Measurements from ENCODE around the gene ZDHHC4.
"Not testable (repeated sequence)": the region's sequence is repeated elsewhere in the genome, so short reads cannot be mapped to it uniquely, and the experiment has no call there.

ZDHHC4 gene

DNA sequence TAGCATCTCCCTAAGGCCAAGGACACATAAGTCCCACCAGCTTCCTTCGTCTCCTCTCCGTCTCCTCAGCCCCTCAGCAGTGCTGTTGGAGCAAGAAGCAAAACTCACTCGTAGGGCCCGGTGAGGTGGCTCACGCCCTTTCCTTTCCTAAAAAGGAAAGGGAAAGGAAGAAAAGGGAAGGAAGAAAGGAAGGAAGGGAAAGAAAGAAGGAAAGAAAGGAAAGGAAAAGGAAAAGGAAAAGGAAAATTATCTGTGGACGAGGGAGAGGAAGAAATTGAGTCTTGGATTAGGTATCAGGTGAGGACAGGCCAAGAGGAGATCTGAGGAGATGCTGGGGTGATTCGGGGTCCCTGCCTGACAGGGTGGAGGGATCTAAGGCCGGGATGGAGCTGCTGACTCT lies 56.8 kb downstream of the ZDHHC4 start:
- no peak for DNase-seq (ENCODE audit: low read depth in 2 of 2, low spot score in 1 of 2)

DNA sequence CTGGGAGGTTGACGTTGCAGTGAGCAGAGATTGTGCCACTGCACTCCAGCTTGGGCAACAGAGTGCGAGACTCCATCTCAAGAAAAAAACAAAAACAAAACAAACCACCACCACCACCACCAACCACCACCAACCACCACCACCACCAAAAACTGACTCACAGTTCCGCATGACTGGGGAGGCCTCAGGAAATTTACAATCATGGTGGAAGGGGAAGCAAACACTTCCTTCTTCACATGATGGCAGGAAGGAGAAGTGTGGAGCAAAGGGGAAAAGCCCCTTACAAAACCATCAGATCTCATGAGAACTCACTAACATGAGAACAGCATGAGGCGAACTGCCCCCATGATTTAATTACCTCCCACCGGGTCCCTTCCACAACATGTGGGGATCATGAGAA lies 57.7 kb downstream of the ZDHHC4 start:
- DNase-seq (ENCODE audit: low read depth in 2 of 2, low spot score in 1 of 2): not testable (repeated sequence)

DNA sequence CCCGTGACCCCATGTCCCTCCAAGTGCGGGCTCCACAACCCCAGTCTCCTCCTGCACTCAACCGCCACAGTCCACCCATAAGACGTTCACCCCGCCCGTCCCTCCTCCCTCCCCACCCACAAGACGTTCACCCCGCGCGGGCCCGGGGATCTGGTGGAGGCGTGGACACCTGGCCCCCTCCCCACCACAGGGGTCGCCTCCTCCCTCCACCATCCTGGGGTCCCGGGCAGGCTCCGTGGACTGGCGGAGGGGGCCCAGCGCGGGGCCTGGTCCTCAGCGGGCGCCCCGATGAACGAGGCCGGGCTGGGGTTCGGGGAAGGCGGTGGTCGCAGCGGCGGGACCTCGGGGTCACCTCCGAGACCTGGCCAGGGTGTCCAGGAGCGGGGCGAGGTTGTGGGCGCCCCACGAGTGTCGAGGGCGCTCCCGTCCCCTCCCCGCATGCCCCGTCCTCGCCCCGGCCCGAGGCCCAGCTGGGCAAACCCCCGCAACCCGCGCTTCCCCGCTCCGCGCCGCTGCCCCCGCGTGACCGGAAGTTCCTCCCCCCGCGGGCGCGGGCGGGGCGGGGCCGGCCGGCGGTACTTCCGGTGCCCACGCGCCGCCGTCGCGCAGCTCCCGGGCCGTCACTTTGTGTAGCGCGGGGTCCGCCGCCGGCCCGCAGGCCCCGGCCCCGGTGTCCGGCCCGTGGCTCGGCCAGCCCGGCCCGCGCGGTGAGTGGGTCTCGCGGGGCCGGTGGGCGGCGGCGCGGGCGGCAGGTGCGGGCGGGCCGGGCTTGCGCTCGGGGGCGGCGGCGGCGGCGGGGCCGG lies 59.7 kb downstream of the ZDHHC4 start, which contains the start of gene ZNF316:
Gene ZNF316 (plus strand): TSS at position 578 of the 803 bp plus-strand sequence. CDS start 5,092 bp downstream, outside the sequence.
- DNase-seq (ENCODE audit: low read depth in 2 of 2, low spot score in 1 of 2): no peak

DNA sequence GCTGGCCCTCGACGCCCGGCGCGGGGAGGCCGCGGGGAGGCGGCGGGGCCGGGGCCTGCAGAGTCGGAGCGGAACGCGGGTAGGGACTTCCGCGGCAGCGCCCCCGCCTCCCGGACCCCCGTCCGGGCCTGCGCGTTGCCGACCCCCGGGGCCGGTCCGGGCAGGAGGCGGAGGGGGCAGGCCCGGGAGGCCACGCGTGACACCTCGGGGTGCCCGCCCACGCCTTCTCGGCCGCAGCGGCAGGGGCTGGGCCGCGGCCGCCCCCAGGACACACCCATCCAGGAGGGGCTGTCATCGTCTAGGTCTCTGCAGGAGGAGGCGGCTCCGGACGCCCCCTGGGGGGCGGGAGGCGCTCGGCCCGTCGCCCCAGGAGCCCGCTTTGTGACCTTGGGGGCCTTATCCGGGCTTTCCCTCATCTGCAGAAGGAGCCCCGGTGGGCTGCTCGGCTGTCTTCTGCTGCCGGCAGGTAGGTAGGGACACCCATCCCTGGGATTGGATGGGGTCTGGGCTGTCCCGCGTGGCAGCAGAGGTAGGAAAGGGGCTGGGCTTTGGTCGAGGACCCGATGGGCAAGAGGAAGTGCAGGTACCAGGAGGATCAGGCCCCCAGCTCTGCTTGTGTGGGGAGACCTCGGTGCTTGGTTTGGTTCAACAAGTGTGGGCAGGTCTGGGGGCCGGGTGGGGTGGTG lies 60.4 kb downstream of the ZDHHC4 start:
- DNase-seq (ENCODE audit: low read depth in 2 of 2, low spot score in 1 of 2): peak in 1 of 2 donors; percentile 52

Measured in stimulated activated CD8-positive, alpha-beta memory T cell treated with anti-CD3 and anti-CD28 coated beads, Interleukin-4, amount 100 ng/mL, for 4 hours (primary cell).